Hepatocyte (in vitro differentiated cells): ENCODE data around the gene CHMP1A. TPM values are rescaled to one million over a fixed set of nuclear protein-coding genes. Genes with fewer than 3 reads are reported as not detected.
"Not testable (repeated sequence)": the region's sequence is repeated elsewhere in the genome, so short reads cannot be mapped to it uniquely, and the experiment has no call there.

Source experiments
- DNase-seq: peaks from one replicate; pipeline ENCODE4 v3.0.0-alpha.2; 2016; ENCODE audit warnings: low spot score
- H2AFZ ChIP-seq: fragments of 200-600 bp; sonication (generic); 2 replicates; pipeline ENCODE4 v1.6.0; 2016; ENCODE audit warnings: antibody characterized with exemption, mild to moderate bottlenecking
- H3K27ac ChIP-seq: fragments of 200-600 bp; sonication (generic); 2 replicates; pipeline ENCODE4 v1.5.1; 2016; ENCODE audit warnings: mild to moderate bottlenecking
- H3K27me3 ChIP-seq: fragments of 200-600 bp; sonication (generic); 2 replicates; pipeline ENCODE4 v1.6.1; 2016
- H3K36me3 ChIP-seq: fragments of 200-600 bp; sonication (generic); replicated peaks from 2 replicates; pipeline ENCODE4 v1.5.1; 2016; ENCODE audit warnings: low read depth; ENCODE audit not compliant: insufficient read depth
- H3K4me1 ChIP-seq: fragments of 200-600 bp; sonication (generic); 2 replicates; pipeline ENCODE4 v1.5.1; 2016; ENCODE audit warnings: mild to moderate bottlenecking, moderate library complexity; ENCODE audit not compliant: insufficient read depth
- H3K4me2 ChIP-seq: fragments of 200-600 bp; sonication (generic); 2 replicates; pipeline ENCODE4 v1.6.0; 2016
- H3K4me3 ChIP-seq: fragments of 200-600 bp; sonication (generic); 2 replicates; pipeline ENCODE4 v1.5.1; 2016; ENCODE audit warnings: mild to moderate bottlenecking
- H3K79me2 ChIP-seq: fragments of 200-600 bp; sonication (generic); 2 replicates; pipeline ENCODE4 v1.6.0; 2017; ENCODE audit warnings: mild to moderate bottlenecking
- H3K9me2 ChIP-seq: fragments of 200-600 bp; sonication (generic); replicated peaks from 2 replicates; pipeline ENCODE4 v1.6.0; 2017; ENCODE audit warnings: mild to moderate bottlenecking; ENCODE audit not compliant: insufficient read depth
- H3K9me3 ChIP-seq: fragments of 200-600 bp; sonication (generic); 2 replicates; pipeline ENCODE4 v1.5.1; 2016; ENCODE audit warnings: low read depth, mild to moderate bottlenecking
- H4K20me1 ChIP-seq: fragments of 200-600 bp; sonication (generic); 2 replicates; pipeline ENCODE4 v1.6.0; 2016; ENCODE audit warnings: mild to moderate bottlenecking; ENCODE audit not compliant: insufficient read depth, poor library complexity, severe bottlenecking
- CTCF ChIP-seq: fragments of 200-600 bp; sonication (generic); IDR thresholded peaks from 2 replicates; pipeline ENCODE4 v1.5.1; 2016; ENCODE audit warnings: antibody characterized with exemption, mild to moderate bottlenecking; ENCODE audit not compliant: poor library complexity
- EZH2 ChIP-seq: fragments of 200-600 bp; sonication (generic); IDR thresholded peaks from 2 replicates; pipeline ENCODE4 v1.6.1; 2016; ENCODE audit warnings: antibody characterized with exemption, mild to moderate bottlenecking, borderline replicate concordance
- EZH2phosphoT487 ChIP-seq: fragments of 200-600 bp; sonication (generic); IDR thresholded peaks from one replicate; pipeline ENCODE4 v1.6.1; 2018; ENCODE audit warnings: antibody characterized with exemption, mild to moderate bottlenecking, low read depth, moderate library complexity; ENCODE audit not compliant: unreplicated experiment, severe bottlenecking
- WGBS: methylation state at CpG from one replicate; pipeline ENCODE4 v1.1.6; 2016; ENCODE audit warnings: low lambda C conversion rate; ENCODE audit errors: missing lambda C conversion rate; 5-methylcytosine and 5-hydroxymethylcytosine counted together
- polyA plus RNA-seq: library from polyadenylated mRNA; unstranded; fragments of >200 nt; fragmentation: Nextera tagmentation; extraction: Ambion mirVana; gene quantifications from 2 replicates; pipeline ENCODE4 v1.2.1, GENCODE V29; 2016
- total RNA-seq: library from RNA; depleted of rRNA; stranded (reverse); fragments of >200 nt; gene quantifications from 2 replicates; pipeline ENCODE4 v1.2.3, GENCODE V29; 2014

CHMP1A gene
- total and polyA plus RNA-seq, 2 experiments from 2014 or later, result 73.2 to 104 TPM

DNA sequence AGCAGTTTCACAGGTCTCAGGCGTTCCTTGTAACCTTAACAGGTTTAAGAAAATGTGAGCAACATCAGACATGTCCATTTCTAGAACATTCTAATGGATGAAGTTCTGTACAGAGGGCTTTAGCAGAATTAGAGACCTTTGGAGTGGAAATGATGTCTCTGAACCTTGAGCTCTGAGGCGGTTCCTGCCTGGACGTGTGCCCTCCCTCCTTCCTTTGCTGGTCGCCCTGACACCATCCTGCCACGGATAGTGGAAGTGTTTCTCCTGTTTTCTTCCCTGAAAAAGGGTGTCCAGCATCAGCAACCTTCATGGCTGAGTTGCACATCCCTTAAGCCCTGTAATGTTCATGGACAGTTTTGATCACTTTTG, 11.3 kb upstream of the CHMP1A start:
- H3K79me2 ChIP-seq, result no peaks in the 10 kb centered on the region
- H2AFZ ChIP-seq, result no peak overlapping the region
- no peak overlapping the region for H3K4me3 ChIP-seq
- peaks cover 7% of the 10 kb centered on the region for H3K4me1 ChIP-seq
- H3K4me2 ChIP-seq, result no peak overlapping the region
- H3K36me3 ChIP-seq, result no peaks in the 10 kb centered on the region
- no peak for DNase-seq
- TF ChIP-seq EZH2phosphoT487, result no peak
- no peak for TF ChIP-seq EZH2
- TF ChIP-seq CTCF, result no peak
- H3K27me3 ChIP-seq, result no peaks in the 10 kb centered on the region
- H4K20me1 ChIP-seq, result no peaks in the 10 kb centered on the region
- H3K27ac ChIP-seq, result no peak overlapping the region
- no peaks in the 10 kb centered on the region for H3K9me2 ChIP-seq
- 95% methylated on average over 5 of the region's 5 CpGs for WGBS
- no peaks in the 10 kb centered on the region for H3K9me3 ChIP-seq

- no peak overlapping the region for H2AFZ ChIP-seq
- H3K4me2 ChIP-seq, result no peak overlapping the region
- H3K9me2 ChIP-seq, result no peaks in the 10 kb centered on the region
- DNase-seq, result no peak
- no peak overlapping the region for H3K4me3 ChIP-seq
- H3K27ac ChIP-seq, result no peak overlapping the region
- H4K20me1 ChIP-seq, result no peaks in the 10 kb centered on the region
- 86% methylated on average over 9 of the region's 9 CpGs for WGBS
- peaks cover 7% of the 10 kb centered on the region for H3K4me1 ChIP-seq
- no peaks in the 10 kb centered on the region for H3K27me3 ChIP-seq
- TF ChIP-seq EZH2phosphoT487 (no peak), EZH2 (no peak), CTCF (no peak)
- no peaks in the 10 kb centered on the region for H3K79me2 ChIP-seq
- H3K9me3 ChIP-seq, result no peaks in the 10 kb centered on the region
- H3K36me3 ChIP-seq, result no peaks in the 10 kb centered on the region
Observed at GRCh38 chr16:89667633-89668032, 10.1 kb upstream of the CHMP1A start.

GRCh38 chr16:89667000-89667399, 9.5 kb upstream of the CHMP1A start:
- not testable (repeated sequence) for H3K4me2 ChIP-seq, H3K27me3 ChIP-seq, DNase-seq, H3K27ac ChIP-seq, H2AFZ ChIP-seq, H3K36me3 ChIP-seq, H4K20me1 ChIP-seq, H3K9me3 ChIP-seq, H3K4me3 ChIP-seq, H3K9me2 ChIP-seq, H3K79me2 ChIP-seq, H3K4me1 ChIP-seq
- 73% methylated on average over 7 of the region's 7 CpGs for WGBS
- peak; percentile 11 for TF ChIP-seq CTCF

- H3K79me2 ChIP-seq, DNase-seq, H3K27ac ChIP-seq, H4K20me1 ChIP-seq, H3K9me3 ChIP-seq, H3K4me3 ChIP-seq, H3K9me2 ChIP-seq, H3K27me3 ChIP-seq, H2AFZ ChIP-seq, H3K4me2 ChIP-seq, H3K4me1 ChIP-seq, H3K36me3 ChIP-seq: not testable (repeated sequence)
- 91% methylated on average over 11 of the region's 11 CpGs for WGBS
Observed at GRCh38 chr16:89664238-89664637, 6.7 kb upstream of the CHMP1A start.
